Caco-2 (cell line): ENCODE results near the gene RASSF4. TPM values are rescaled to one million over a fixed set of nuclear protein-coding genes. Genes with fewer than 3 reads are reported as not detected.
A peak's percentile ranks its signal among the peaks of the same experiment; 100 is the strongest.

Experiments
- BruUV-seq: library from RNA; stranded (reverse); fragments of 400-500 nt; replicated peaks from 2 replicates; lab custom pipeline; 2021; lab: Mats Ljungman, UMichigan
- CTCF ChIA-PET: fragments of 300-600 bp; sonication (Branson Sonifier 250); formaldehyde crosslinking; loops from one replicate; lab custom pipeline; 2022; ENCODE audit warnings: antibody characterized with exemption; lab: Charles Lee
- POLR2A ChIA-PET: fragments of 300-600 bp; sonication (Branson Sonifier 250); formaldehyde crosslinking; loops from one replicate; lab custom pipeline; 2022; ENCODE audit warnings: antibody characterized with exemption; lab: Charles Lee
- DNase-seq, 2 experiments: peaks; one replicate each; pipeline versions ENCODE4 v3.0.0 to v3.0.0-alpha.2; 2020 to 2022
- H3K27me3 ChIP-seq: replicated peaks from 2 replicates; pipeline ENCODE4 v1.6.0; 2011; ENCODE audit warnings: low read length; ENCODE audit not compliant: control insufficient read depth, insufficient read depth
- H3K36me3 ChIP-seq: 2 replicates; pipeline ENCODE4 v1.5.1; 2011; ENCODE audit warnings: low read length; ENCODE audit not compliant: control insufficient read depth, insufficient read depth
- H3K4me1 ChIP-seq: fragments of 250-450 bp; sonication (Bioruptor Pico); 2 replicates; pipeline ENCODE4 v1.5.1; 2020; ENCODE audit warnings: mild to moderate bottlenecking
- H3K4me3 ChIP-seq: 2 replicates; pipeline ENCODE4 v1.5.1; 2011; ENCODE audit warnings: low read depth, mild to moderate bottlenecking, control low read depth, low read length
- H3K9me3 ChIP-seq: fragments of 250-450 bp; sonication (Bioruptor Pico); 2 replicates; pipeline ENCODE4 v1.5.1; 2020; ENCODE audit warnings: mild to moderate bottlenecking, moderate library complexity
- H3K27ac Mint-ChIP-seq: one replicate; pipeline ENCODE4 v1.8.0; 2022; ENCODE audit warnings: mixed read lengths; ENCODE audit not compliant: unreplicated experiment
- H3K27me3 Mint-ChIP-seq: one replicate; pipeline ENCODE4 v1.8.0; 2022; ENCODE audit warnings: mixed read lengths; ENCODE audit not compliant: insufficient read depth, unreplicated experiment
- H3K36me3 Mint-ChIP-seq: one replicate; pipeline ENCODE4 v1.8.0; 2022; ENCODE audit warnings: mild to moderate bottlenecking, mixed read lengths; ENCODE audit not compliant: insufficient read depth, unreplicated experiment
- H3K4me1 Mint-ChIP-seq: one replicate; pipeline ENCODE4 v1.8.0; 2022; ENCODE audit warnings: low read depth, mixed read lengths; ENCODE audit not compliant: unreplicated experiment
- H3K4me3 Mint-ChIP-seq: one replicate; pipeline ENCODE4 v1.8.0; 2022; ENCODE audit warnings: mild to moderate bottlenecking, moderate library complexity, mixed read lengths; ENCODE audit not compliant: unreplicated experiment
- H3K9me3 Mint-ChIP-seq: one replicate; pipeline ENCODE4 v1.8.0; 2022; ENCODE audit warnings: mixed read lengths; ENCODE audit not compliant: unreplicated experiment
- intact Hi-C: fragments of 100-400 bp; cut with micrococcal nuclease; formaldehyde crosslinking; loops from one replicate; pipeline ENCODE4 v1.10.0; 2022; ENCODE audit not compliant: unreplicated experiment
- total RNA-seq: library from RNA; stranded (reverse); gene quantifications from 2 replicates; pipeline ENCODE4 v1.2.3, GENCODE V29; 2022
- TF ChIP-seq, protein P1 (sequence below), 2 experiments: fragments of 200-600 bp in 1 of 2; IDR thresholded peaks; 1 replicate in 1 of 2; 2 replicates in 1 of 2; pipeline versions ENCODE4 v1.5.1 to v1.8.0; 2011 to 2022; ENCODE audit warnings: antibody characterized with exemption in 1 of 2, control low read depth in 1 of 2, inconsistent platforms in 1 of 2, low read depth in 1 of 2, low read length in 1 of 2, mild to moderate bottlenecking in 1 of 2, moderate library complexity in 1 of 2; ENCODE audit not compliant: insufficient read depth in 1 of 2, severe bottlenecking in 1 of 2, unreplicated experiment in 1 of 2

Gene RASSF4
- total RNA-seq, 1 experiment from 2014 or later: 55.6 TPM

DNA sequence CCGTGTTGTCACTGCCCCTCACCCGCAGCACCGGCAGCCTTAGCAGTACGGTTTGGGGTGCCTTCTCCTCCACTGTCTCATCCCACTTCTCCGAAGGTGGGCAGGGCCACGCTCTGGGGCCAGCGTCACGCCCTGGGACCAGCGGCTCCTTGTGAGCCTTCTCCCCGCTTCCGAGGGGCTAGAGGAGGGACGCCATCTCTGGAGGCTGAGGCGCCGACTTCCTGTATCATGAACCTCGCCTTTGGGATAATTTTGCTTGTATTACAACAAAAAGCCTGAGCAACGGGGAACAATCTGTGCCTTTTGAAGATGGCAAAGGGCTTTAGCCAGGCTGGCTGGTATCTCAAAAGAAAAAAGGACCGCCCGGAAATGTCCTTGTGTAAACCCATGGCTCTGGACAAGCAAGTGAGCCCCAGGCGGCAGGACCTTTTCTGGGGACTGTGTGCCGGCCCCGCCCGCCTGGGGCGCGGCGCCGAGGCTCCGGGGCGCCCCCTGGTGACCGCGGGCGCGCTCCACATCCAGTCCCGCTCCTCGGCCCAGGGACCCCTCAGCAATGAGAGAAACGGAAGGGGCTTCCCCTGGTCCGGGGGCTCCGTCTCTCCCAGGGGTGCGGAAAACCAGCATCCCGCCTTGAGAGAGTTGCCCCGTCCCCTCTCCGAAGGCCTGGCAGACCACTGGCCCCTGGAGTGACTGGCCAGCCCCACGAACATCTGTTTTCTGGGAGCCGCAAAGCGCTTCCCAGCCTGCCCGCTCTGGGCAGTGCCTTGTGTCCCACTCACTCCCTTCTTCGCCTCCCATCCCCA, 15.2 kb downstream of the RASSF4 start:
- H3K4me1 Mint-ChIP-seq: peaks cover 30% of the 10 kb centered on the region
- Histone ChIP-seq H3K9me3 (no peaks in the 10 kb centered on the region), H3K4me3 (peak overlapping the region; percentile 42), H3K27me3 (no peaks in the 10 kb centered on the region), H3K36me3 (0 out of 2 replicates have a peak, but pooled peaks cover 3% of the 10 kb centered on the region), H3K4me1 (peaks cover 67% of the 10 kb centered on the region)
- H3K27me3 Mint-ChIP-seq: no peaks in the 10 kb centered on the region
- H3K36me3 Mint-ChIP-seq: peaks cover 27% of the 10 kb centered on the region
- TF ChIP-seq, protein P1, sequence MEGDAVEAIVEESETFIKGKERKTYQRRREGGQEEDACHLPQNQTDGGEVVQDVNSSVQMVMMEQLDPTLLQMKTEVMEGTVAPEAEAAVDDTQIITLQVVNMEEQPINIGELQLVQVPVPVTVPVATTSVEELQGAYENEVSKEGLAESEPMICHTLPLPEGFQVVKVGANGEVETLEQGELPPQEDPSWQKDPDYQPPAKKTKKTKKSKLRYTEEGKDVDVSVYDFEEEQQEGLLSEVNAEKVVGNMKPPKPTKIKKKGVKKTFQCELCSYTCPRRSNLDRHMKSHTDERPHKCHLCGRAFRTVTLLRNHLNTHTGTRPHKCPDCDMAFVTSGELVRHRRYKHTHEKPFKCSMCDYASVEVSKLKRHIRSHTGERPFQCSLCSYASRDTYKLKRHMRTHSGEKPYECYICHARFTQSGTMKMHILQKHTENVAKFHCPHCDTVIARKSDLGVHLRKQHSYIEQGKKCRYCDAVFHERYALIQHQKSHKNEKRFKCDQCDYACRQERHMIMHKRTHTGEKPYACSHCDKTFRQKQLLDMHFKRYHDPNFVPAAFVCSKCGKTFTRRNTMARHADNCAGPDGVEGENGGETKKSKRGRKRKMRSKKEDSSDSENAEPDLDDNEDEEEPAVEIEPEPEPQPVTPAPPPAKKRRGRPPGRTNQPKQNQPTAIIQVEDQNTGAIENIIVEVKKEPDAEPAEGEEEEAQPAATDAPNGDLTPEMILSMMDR (IDR thresholded peaks at IDR 0.05; ENCODE audit: insufficient read depth in 1 of 2, low read depth in 1 of 2, low read length in 1 of 2, severe bottlenecking in 1 of 2, unreplicated experiment in 1 of 2): peak; percentile 80 to 98
- peak overlapping the region; percentile 70 for H3K4me3 Mint-ChIP-seq
- no peaks in the 10 kb centered on the region for H3K9me3 Mint-ChIP-seq
- ChIA-PET CTCF (interaction anchor here (0.9 to 2.6 kb wide), 13 partner anchors 9 to 64 kb away, joined by 3 to 36 read pairs (median 6); no protein-coding TSS in a partner anchor), POLR2A (interaction anchor here (1.0 to 1.8 kb wide), 2 partner anchors 15 to 26 kb away, joined by 6 to 8 read pairs; partner anchors contain the start of gene ZNF22)
- H3K27ac Mint-ChIP-seq: peak overlapping the region; percentile 57
- peak; percentile 74 to 87 for DNase-seq
- no TSS peak for BruUV-seq
- intact Hi-C loops: loop anchor here (1.0 to 5.0 kb wide), 7 partner anchors 9 to 113 kb away; partner anchors contain the start of gene RASSF4

DNA sequence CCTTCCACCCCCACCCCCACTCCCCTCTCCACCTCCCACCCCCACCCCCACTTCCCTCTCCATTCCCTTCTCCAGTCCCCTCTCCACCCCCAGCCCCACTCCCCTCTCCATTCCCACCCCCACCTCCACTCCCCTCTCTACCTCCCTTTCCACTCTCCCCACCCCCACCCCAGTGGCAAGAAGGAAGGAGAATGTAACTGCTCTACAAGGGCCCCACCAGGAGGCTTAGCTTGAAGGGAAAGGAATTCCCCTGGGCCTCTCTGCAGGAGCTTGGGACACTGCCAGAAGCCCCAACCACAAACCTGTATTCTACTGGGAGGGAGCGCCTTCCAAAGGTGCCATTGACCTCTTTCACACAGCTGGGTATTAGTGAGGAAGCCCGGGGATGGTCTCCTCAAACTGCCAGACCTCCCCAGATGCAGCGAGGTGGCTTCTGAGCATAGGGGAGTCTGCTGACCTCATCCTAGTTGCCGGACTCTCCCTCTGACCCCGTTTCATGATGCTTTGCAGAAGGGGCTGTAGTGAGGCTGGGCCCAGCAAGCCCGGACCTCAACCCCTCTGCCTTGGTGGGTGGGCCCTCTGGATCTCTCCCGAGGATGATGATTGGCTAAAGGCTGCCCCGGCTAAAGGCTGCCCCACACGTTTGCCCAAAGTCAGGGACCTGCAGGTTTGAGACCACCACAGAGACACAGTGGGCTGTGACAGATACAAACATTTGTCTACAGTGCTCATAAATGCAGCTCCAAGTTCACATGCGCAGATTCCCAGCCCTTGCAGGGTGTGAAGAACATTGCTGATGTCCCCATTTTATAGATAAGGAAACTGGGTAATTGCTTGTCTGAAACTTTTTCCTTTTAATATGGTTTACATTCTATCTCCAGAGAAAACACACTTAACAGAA, 16.1 kb downstream of the RASSF4 start:
- Histone ChIP-seq H3K4me3 (no peak overlapping the region), H3K9me3 (no peaks in the 10 kb centered on the region), H3K27me3 (no peaks in the 10 kb centered on the region), H3K36me3 (0 out of 2 replicates have a peak, but pooled peaks cover 1% of the 10 kb centered on the region), H3K4me1 (peaks cover 76% of the 10 kb centered on the region)
- no TSS peak for BruUV-seq
- H3K4me3 Mint-ChIP-seq: peak overlapping the region; percentile 70
- no peaks in the 10 kb centered on the region for H3K27me3 Mint-ChIP-seq
- POLR2A ChIA-PET: interaction anchor here (1.0 to 1.8 kb wide), 4 partner anchors 15 to 43 kb away, joined by 6 to 11 read pairs (median 9); partner anchors contain the start of genes RASSF4 and ZNF22
- TF ChIP-seq, protein P1 (IDR thresholded peaks at IDR 0.05; ENCODE audit: insufficient read depth in 1 of 2, low read depth in 1 of 2, low read length in 1 of 2, severe bottlenecking in 1 of 2, unreplicated experiment in 1 of 2): no peak
- CTCF ChIA-PET: interaction anchor here (0.9 to 1.7 kb wide), 10 partner anchors 10 to 65 kb away, joined by 3 to 36 read pairs (median 6); no protein-coding TSS in a partner anchor
- H3K36me3 Mint-ChIP-seq: peaks cover 27% of the 10 kb centered on the region
- H3K4me1 Mint-ChIP-seq: peaks cover 36% of the 10 kb centered on the region
- intact Hi-C loops: loop anchor here (1.0 to 5.0 kb wide), 7 partner anchors 9 to 113 kb away; partner anchors contain the start of gene RASSF4
- DNase-seq: peak; percentile 76 to 85
- H3K9me3 Mint-ChIP-seq: no peaks in the 10 kb centered on the region
- H3K27ac Mint-ChIP-seq: peak overlapping the region; percentile 42
